SK-N-SH treated with all-trans-retinoic acid at 6 μM for 48 hours (cell line): ENCODE data around the gene NARS2.

Source experiments
- ATAC-seq: fragments of 200-7000 bp; cut with Tn5 transposase; 3 replicates; pipeline ENCODE4 v1.9.1; 2020; ENCODE audit warnings: mild to moderate bottlenecking, moderate library complexity
- ARNTL ChIP-seq: fragments of 450-650 bp; formaldehyde crosslinking; IDR thresholded peaks from 2 replicates; pipeline ENCODE4 v1.5.0; 2020; ENCODE audit warnings: low read depth, mild to moderate bottlenecking, moderate library complexity, borderline replicate concordance
- BACH2 ChIP-seq: fragments of 250-450 bp; sonication (Bioruptor Pico); IDR thresholded peaks from 2 replicates; pipeline ENCODE4 v1.9.0; 2021; ENCODE audit warnings: mild to moderate bottlenecking, borderline replicate concordance
- CSDC2 ChIP-seq: fragments of 250-450 bp; sonication (Bioruptor Pico); IDR thresholded peaks from 2 replicates; pipeline ENCODE4 v1.5.0; 2020; ENCODE audit warnings: mild to moderate bottlenecking, moderate library complexity
- CSRNP3 ChIP-seq: fragments of 250-450 bp; sonication (Bioruptor Pico); IDR thresholded peaks from 2 replicates; pipeline ENCODE4 v1.5.1; 2021; ENCODE audit warnings: mild to moderate bottlenecking, moderate library complexity
- ESRRG ChIP-seq: fragments of 250-450 bp; sonication (Bioruptor Pico); IDR thresholded peaks from 2 replicates; pipeline ENCODE4 v1.6.1; 2021; ENCODE audit warnings: mild to moderate bottlenecking
- GLIS3 ChIP-seq: fragments of 250-450 bp; sonication (Bioruptor Pico); IDR thresholded peaks from 2 replicates; pipeline ENCODE4 v1.5.0; 2020; ENCODE audit warnings: mild to moderate bottlenecking, moderate library complexity
- ISL1 ChIP-seq: fragments of 250-450 bp; sonication (Bioruptor Pico); IDR thresholded peaks from 2 replicates; pipeline ENCODE4 v2.1.2; 2022; ENCODE audit warnings: mild to moderate bottlenecking, moderate library complexity
- OSR1 ChIP-seq: fragments of 250-450 bp; sonication (Bioruptor Pico); IDR thresholded peaks from 2 replicates; pipeline ENCODE4 v1.8.0; 2022; ENCODE audit warnings: moderate library complexity, mild to moderate bottlenecking, inconsistent platforms
- PATZ1 ChIP-seq: fragments of 250-450 bp; sonication (Bioruptor Pico); IDR thresholded peaks from 2 replicates; pipeline ENCODE4 v1.8.0; 2020; ENCODE audit warnings: mild to moderate bottlenecking, moderate library complexity, borderline replicate concordance
- POU6F1 ChIP-seq: fragments of 250-450 bp; sonication (Bioruptor Pico); IDR thresholded peaks from 2 replicates; pipeline ENCODE4 v1.8.0; 2021; ENCODE audit warnings: low read depth, mild to moderate bottlenecking, moderate library complexity, borderline replicate concordance
- PPARA ChIP-seq: fragments of 250-450 bp; sonication (Bioruptor Pico); IDR thresholded peaks from 2 replicates; pipeline ENCODE4 v1.5.0; 2020; ENCODE audit warnings: mild to moderate bottlenecking, borderline replicate concordance
- SNAI2 ChIP-seq: fragments of 250-450 bp; sonication (Bioruptor Pico); IDR thresholded peaks from 2 replicates; pipeline ENCODE4 v1.5.0; 2020; ENCODE audit warnings: mild to moderate bottlenecking, moderate library complexity
- TCF4 ChIP-seq: fragments of 250-450 bp; sonication (Bioruptor Pico); IDR thresholded peaks from 2 replicates; pipeline ENCODE4 v1.8.0; 2021; ENCODE audit warnings: mild to moderate bottlenecking, moderate library complexity, borderline replicate concordance
- TSHZ2 ChIP-seq: fragments of 250-450 bp; sonication (Bioruptor Pico); IDR thresholded peaks from 2 replicates; pipeline ENCODE4 v1.5.0; 2020; ENCODE audit warnings: mild to moderate bottlenecking, moderate library complexity
- ZC3H10 ChIP-seq: fragments of 250-450 bp; sonication (Bioruptor Pico); IDR thresholded peaks from 2 replicates; pipeline ENCODE4 v1.5.1; 2021; ENCODE audit warnings: mild to moderate bottlenecking, moderate library complexity
- ZFP3 ChIP-seq: fragments of 250-450 bp; sonication (Bioruptor Pico); IDR thresholded peaks from 2 replicates; pipeline ENCODE4 v1.5.0; 2020; ENCODE audit warnings: mild to moderate bottlenecking, moderate library complexity
- ZFP30 ChIP-seq: fragments of 450-650 bp; formaldehyde crosslinking; IDR thresholded peaks from 2 replicates; pipeline ENCODE4 v1.5.0; 2022; ENCODE audit warnings: mild to moderate bottlenecking, moderate library complexity
- ZNF565 ChIP-seq: fragments of 450-650 bp; formaldehyde crosslinking; conservative IDR thresholded peaks from 2 replicates; pipeline ENCODE4 v1.5.0; 2020; ENCODE audit warnings: low read depth, mild to moderate bottlenecking, moderate library complexity
- ZNF70 ChIP-seq: fragments of 450-650 bp; formaldehyde crosslinking; IDR thresholded peaks from 2 replicates; pipeline ENCODE4 v1.5.0; 2020; ENCODE audit warnings: mild to moderate bottlenecking, moderate library complexity
- ZNF8 ChIP-seq: fragments of 450-650 bp; formaldehyde crosslinking; IDR thresholded peaks from 2 replicates; pipeline ENCODE4 v1.5.0; 2020; ENCODE audit warnings: mild to moderate bottlenecking, moderate library complexity

NARS2 gene

GRCh38 chr11:78510025-78510596 lies 64.6 kb downstream of the NARS2 start (continued):
- TF ChIP-seq PATZ1 (CRISPR knock-in tag) = no peak
- no peak for TF ChIP-seq ZNF70 (CRISPR knock-in tag)
- TF ChIP-seq ZNF565 = no peak

GRCh38 chr11:78504708-78505107 lies 70.0 kb downstream of the NARS2 start:
- no peak for TF ChIP-seq ARNTL (CRISPR knock-in tag)
- no peak for ATAC-seq

- TF ChIP-seq ZNF8 (CRISPR knock-in tag) (no peak), BACH2 (no peak)
- no peak for ATAC-seq
Measured at GRCh38 chr11:78504181-78504580, 70.5 kb downstream of the NARS2 start.

- ATAC-seq = no peak
- no peak for TF ChIP-seq SNAI2 (CRISPR knock-in tag)
- no peak for TF ChIP-seq CSDC2
- no peak for TF ChIP-seq ZNF8 (CRISPR knock-in tag)
- no peak for TF ChIP-seq TSHZ2 (CRISPR knock-in tag)
- no peak for TF ChIP-seq ZFP3 (CRISPR knock-in tag)
- no peak for TF ChIP-seq GLIS3 (CRISPR knock-in tag)
- no peak for TF ChIP-seq TCF4 (CRISPR knock-in tag)
- TF ChIP-seq ARNTL (CRISPR knock-in tag) = no peak
- no peak for TF ChIP-seq BACH2
- no peak for TF ChIP-seq POU6F1 (CRISPR knock-in tag)
- no peak for TF ChIP-seq ESRRG (CRISPR knock-in tag)
- no peak for TF ChIP-seq ISL1 (CRISPR knock-in tag)
- TF ChIP-seq ZFP30 = no peak
- TF ChIP-seq CSRNP3 = no peak
- TF ChIP-seq ZC3H10 (CRISPR knock-in tag) = no peak
- TF ChIP-seq PPARA (CRISPR knock-in tag) = no peak
- TF ChIP-seq, all 23 proteins: peak for 0
Measured at GRCh38 chr11:78499971-78500370, 74.7 kb downstream of the NARS2 start.

- ATAC-seq = no peak
- no peak for TF ChIP-seq ISL1 (CRISPR knock-in tag)
- TF ChIP-seq OSR1 (CRISPR knock-in tag) = no peak
- no peak for TF ChIP-seq ZNF8 (CRISPR knock-in tag)
- no peak for TF ChIP-seq ZC3H10 (CRISPR knock-in tag)
- TF ChIP-seq POU6F1 (CRISPR knock-in tag) = no peak
- TF ChIP-seq TCF4 (CRISPR knock-in tag) = no peak
Measured at GRCh38 chr11:78497293-78497692, 77.4 kb downstream of the NARS2 start.
